Spleen (tissue), 7 donors: ENCODE data around the gene ACTRT1.

ENCODE experiments used
- CTCF ChIP-seq, 11 experiments: fragments of 200-600 bp in 7 of 11; fragments of 450-650 bp in 4 of 11; sonication (generic) in 4 of 11; IDR thresholded peaks in 8 of 11; conservative IDR thresholded peaks in 3 of 11; 1 replicate in 7 of 11; 2 replicates in 4 of 11; pipeline versions ENCODE4 v1.4.0 to v1.8.0; 2016 to 2021; ENCODE audit warnings: antibody characterized with exemption in 11 of 11, inconsistent platforms in 4 of 11, mild to moderate bottlenecking in 1 of 11
- POLR2A ChIP-seq, 3 donors: fragments of 450-650 bp; IDR thresholded peaks; one replicate each; pipeline ENCODE4 v1.5.1; 2017; ENCODE audit warnings: antibody characterized with exemption in 3 of 3, mild to moderate bottlenecking in 1 of 3
- POLR2AphosphoS5 ChIP-seq, 3 donors: sonication (generic); formaldehyde crosslinking; IDR thresholded peaks; one replicate each; pipeline ENCODE4 v1.5.1; 2017; ENCODE audit warnings: antibody characterized with exemption in 3 of 3
- donor health status: DM: no; HTN: no; CAD: no; lungs with moderate emphysema.
- donor health status: DM: no; HTN: no; CAD: no.
- donor health status: DM: no; HTN: no; CAD: no.

GRCh38 chrX:128057421-128057820, 5.2 kb upstream of the ACTRT1 start:
- TF ChIP-seq POLR2A (IDR thresholded peaks at IDR 0.05), result no peak
- no peak for TF ChIP-seq CTCF (IDR thresholded peaks at IDR 0.05 in 8 of 11, conservative IDR thresholded peaks at IDR 0.05 in 3 of 11)
- TF ChIP-seq POLR2AphosphoS5 (IDR thresholded peaks at IDR 0.05), result no peak
